C4-2B (cell line): Measurements from ENCODE around the gene ZIK1.

Source experiments
- ZFX ChIP-seq: fragments of 450-650 bp; IDR thresholded peaks from 2 replicates; pipeline ENCODE4 v1.6.1; 2017
- TF ChIP-seq, protein P1 (sequence below): fragments of 450-650 bp; conservative IDR thresholded peaks from 2 replicates; pipeline ENCODE4 v1.5.1; 2017; ENCODE audit warnings: mild to moderate bottlenecking

DNA sequence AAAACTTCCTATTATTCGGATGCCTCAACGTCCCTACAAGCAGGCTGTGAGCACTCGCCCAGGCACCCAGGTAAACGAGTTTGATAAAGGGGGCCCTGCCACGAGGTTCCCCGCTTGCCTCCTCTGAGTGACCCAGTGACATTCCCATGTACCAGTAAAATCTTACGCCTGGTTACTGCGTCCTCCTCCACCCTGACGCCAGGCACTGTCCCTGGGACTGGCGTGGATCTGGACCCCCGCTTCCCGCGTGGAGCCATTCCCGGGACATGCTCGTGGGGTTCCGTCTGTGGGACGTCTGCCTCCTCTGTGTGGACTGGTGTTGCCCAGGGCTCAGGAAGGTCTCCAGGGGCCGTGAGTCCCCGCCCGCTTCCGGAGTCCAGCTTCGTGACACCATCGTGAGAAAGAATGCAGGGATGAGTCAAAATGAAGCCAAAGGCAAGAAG lies 23.9 kb upstream of the ZIK1 start:
- TF ChIP-seq, protein P1, sequence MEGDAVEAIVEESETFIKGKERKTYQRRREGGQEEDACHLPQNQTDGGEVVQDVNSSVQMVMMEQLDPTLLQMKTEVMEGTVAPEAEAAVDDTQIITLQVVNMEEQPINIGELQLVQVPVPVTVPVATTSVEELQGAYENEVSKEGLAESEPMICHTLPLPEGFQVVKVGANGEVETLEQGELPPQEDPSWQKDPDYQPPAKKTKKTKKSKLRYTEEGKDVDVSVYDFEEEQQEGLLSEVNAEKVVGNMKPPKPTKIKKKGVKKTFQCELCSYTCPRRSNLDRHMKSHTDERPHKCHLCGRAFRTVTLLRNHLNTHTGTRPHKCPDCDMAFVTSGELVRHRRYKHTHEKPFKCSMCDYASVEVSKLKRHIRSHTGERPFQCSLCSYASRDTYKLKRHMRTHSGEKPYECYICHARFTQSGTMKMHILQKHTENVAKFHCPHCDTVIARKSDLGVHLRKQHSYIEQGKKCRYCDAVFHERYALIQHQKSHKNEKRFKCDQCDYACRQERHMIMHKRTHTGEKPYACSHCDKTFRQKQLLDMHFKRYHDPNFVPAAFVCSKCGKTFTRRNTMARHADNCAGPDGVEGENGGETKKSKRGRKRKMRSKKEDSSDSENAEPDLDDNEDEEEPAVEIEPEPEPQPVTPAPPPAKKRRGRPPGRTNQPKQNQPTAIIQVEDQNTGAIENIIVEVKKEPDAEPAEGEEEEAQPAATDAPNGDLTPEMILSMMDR = no peak
- no peak for TF ChIP-seq ZFX
